ENCODE results near the gene SMCO2.
A peak's percentile ranks its signal among the peaks of the same experiment; 100 is the strongest.

SMCO2 gene

DNA sequence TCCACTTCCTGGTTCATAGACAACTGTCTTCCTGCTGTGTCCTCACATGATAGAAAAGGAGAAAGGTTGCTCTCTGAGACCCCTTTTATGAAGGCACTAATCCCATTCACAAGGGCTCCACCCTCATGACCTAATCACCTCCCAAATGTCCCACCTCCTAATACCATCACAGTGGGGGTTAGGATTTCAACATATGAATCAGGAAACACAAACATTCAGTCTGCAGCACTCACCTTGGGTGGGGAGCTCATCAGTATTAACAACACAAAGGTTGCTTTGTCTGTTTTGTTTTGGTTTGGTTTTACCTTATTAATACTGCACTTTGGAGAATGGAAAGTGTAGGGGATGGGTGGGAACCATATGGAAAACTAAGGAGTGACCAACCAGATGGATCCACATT lies 10.5 kb upstream of the SMCO2 start:
- FAIRE-seq (no peak), DNase-seq (ENCODE audit: insufficient read length, low spot score) (no peak)
- TF ChIP-seq POLR2A (IDR thresholded peaks at IDR 0.05; ENCODE audit: low read depth, low read length): no peak

- FAIRE-seq (no peak), DNase-seq (ENCODE audit: insufficient read length, low spot score) (no peak)
- TF ChIP-seq POLR2A (IDR thresholded peaks at IDR 0.05; ENCODE audit: low read depth, low read length): no peak
Measured at GRCh38 chr12:27436768-27437167, 9.8 kb upstream of the SMCO2 start.

DNA sequence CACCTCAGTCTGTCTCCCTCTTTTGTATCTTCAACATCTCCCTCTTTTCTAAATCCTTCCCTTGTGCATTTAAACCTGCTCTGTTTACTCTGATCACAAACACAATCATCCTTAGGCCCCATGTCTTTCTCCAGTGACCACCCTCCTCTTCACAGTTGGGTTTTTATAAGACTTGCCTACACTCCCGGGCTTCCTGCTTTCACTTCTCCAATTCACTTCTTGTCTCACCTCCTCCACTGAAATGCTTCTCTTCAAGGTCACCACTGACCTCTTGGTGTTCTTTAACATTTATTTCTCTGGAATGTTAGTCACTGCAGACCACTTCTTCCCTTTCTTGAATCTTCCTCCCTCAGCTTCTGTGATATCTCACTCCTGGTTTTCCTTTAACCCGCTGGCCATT lies 8.7 kb upstream of the SMCO2 start:
- no peak for TF ChIP-seq POLR2A (IDR thresholded peaks at IDR 0.05; ENCODE audit: low read depth, low read length)
- FAIRE-seq: no peak
- no peak for DNase-seq (ENCODE audit: insufficient read length, low spot score)

DNA sequence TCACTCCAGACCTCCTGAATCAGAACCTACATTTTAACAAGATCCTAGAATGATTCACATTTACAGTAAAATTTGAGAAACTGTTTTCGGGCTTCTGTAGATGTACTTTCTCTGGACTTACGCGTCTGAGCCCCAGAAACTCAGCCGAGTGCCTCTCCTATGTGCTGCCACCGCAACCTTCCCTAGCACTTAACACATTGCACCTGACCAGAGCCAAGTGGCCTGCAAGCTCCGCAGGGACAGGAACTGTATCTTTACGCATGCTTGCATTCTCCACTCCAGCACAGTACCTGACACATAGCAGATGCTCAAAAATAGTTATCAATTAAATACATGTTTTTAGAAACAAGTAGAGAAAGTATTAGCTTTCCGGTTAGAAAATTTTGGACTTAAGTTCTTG lies 1.2 kb downstream of the SMCO2 start:
- TF ChIP-seq POLR2A (IDR thresholded peaks at IDR 0.05; ENCODE audit: low read depth, low read length): no peak
- DNase-seq (ENCODE audit: insufficient read length, low spot score): no peak
- FAIRE-seq: no peak

- DNase-seq (ENCODE audit: insufficient read length, low spot score) (no peak), FAIRE-seq (no peak)
- no peak for TF ChIP-seq POLR2A (IDR thresholded peaks at IDR 0.05; ENCODE audit: low read depth, low read length)
Measured at GRCh38 chr12:27449026-27449425, 2.5 kb downstream of the SMCO2 start.

GRCh38 chr12:27449893-27450534 lies 3.5 kb downstream of the SMCO2 start:
- no peak for FAIRE-seq
- no peak for TF ChIP-seq POLR2A (IDR thresholded peaks at IDR 0.05; ENCODE audit: low read depth, low read length)
- no peak for DNase-seq (ENCODE audit: insufficient read length, low spot score)

- DNase-seq (ENCODE audit: insufficient read length, low spot score): no peak
- FAIRE-seq: no peak
- no peak for TF ChIP-seq POLR2A (IDR thresholded peaks at IDR 0.05; ENCODE audit: low read depth, low read length)
Measured at GRCh38 chr12:27451036-27451825, 4.7 kb downstream of the SMCO2 start.

DNA sequence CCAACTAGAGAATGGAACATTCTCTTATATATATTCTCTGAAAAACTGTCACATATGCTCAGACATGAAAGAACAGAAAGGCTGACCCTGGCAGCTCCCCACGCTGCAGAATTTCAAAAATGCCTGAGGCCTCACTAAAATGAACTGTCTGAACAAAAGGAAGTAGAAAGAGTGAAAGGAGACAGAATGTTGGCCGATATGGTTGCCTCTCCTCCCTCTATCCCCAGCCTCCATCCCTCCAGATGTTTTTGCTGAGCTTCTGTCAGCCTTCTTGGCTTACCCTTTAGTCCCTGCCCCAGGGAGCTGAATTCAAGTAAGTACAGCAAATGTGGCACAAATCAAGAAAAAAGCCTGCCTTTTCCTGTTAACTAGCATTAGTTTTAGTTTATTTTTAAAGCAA lies 6.9 kb downstream of the SMCO2 start:
- no peak for TF ChIP-seq POLR2A (IDR thresholded peaks at IDR 0.05; ENCODE audit: low read depth, low read length)
- no peak for DNase-seq (ENCODE audit: insufficient read length, low spot score)
- FAIRE-seq: no peak

- no peak for FAIRE-seq
- TF ChIP-seq POLR2A (IDR thresholded peaks at IDR 0.05; ENCODE audit: low read depth, low read length): no peak
- no peak for DNase-seq (ENCODE audit: insufficient read length, low spot score)
Measured at GRCh38 chr12:27455589-27455988, 9.1 kb downstream of the SMCO2 start.

DNA sequence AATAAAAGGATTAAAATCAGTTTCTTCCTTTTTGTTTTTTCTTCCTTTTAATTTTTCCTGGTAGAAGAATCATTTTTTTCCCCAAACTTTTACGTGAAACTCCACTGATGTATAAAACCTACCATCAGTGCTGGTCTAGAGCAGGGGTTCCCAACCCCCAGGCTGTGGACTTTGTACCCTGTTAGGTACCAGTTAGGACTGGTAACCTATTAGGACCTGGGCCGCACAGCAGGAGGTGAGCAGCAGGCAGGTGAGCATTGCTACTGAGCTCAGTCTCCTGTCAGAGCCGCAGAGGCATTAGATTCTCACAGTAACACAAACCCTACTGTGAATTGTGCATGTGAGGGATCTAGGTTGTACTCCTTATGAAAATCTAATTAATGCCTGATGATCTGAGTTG lies 10.1 kb downstream of the SMCO2 start:
- TF ChIP-seq POLR2A (IDR thresholded peaks at IDR 0.05; ENCODE audit: low read depth, low read length): no peak
- FAIRE-seq: no peak
- DNase-seq (ENCODE audit: insufficient read length, low spot score): no peak

GRCh38 chr12:27460471-27460978 lies 14.0 kb downstream of the SMCO2 start:
- DNase-seq (ENCODE audit: insufficient read length, low spot score): peak; percentile 10
- TF ChIP-seq POLR2A (IDR thresholded peaks at IDR 0.05; ENCODE audit: low read depth, low read length): no peak
- peak; percentile 52 for FAIRE-seq

GRCh38 chr12:27462151-27462694 lies 15.7 kb downstream of the SMCO2 start:
- DNase-seq (ENCODE audit: insufficient read length, low spot score): no peak
- no peak for FAIRE-seq
- TF ChIP-seq POLR2A (IDR thresholded peaks at IDR 0.05; ENCODE audit: low read depth, low read length): no peak

DNA sequence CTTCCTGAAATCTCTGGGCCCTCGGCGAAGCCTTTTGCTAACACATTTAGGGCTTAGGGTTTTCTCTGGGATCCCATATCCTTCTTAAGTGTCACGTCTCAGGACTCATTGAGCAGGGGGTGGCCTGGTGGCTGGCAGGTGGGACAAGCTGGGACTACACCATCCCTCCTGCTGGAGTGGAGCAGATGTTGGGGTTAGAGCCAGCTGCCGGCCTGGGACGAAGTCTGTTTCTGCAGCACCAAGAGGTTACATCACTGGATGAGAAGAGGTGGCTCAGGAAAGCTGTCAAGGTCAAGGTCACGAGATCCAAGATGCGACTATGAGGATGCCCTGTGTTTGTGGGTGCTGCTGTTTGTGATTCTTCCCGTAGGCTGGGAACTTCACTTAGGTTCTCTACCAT lies 16.3 kb downstream of the SMCO2 start:
- DNase-seq (ENCODE audit: insufficient read length, low spot score) (no peak), FAIRE-seq (no peak)
- no peak for TF ChIP-seq POLR2A (IDR thresholded peaks at IDR 0.05; ENCODE audit: low read depth, low read length)

DNA sequence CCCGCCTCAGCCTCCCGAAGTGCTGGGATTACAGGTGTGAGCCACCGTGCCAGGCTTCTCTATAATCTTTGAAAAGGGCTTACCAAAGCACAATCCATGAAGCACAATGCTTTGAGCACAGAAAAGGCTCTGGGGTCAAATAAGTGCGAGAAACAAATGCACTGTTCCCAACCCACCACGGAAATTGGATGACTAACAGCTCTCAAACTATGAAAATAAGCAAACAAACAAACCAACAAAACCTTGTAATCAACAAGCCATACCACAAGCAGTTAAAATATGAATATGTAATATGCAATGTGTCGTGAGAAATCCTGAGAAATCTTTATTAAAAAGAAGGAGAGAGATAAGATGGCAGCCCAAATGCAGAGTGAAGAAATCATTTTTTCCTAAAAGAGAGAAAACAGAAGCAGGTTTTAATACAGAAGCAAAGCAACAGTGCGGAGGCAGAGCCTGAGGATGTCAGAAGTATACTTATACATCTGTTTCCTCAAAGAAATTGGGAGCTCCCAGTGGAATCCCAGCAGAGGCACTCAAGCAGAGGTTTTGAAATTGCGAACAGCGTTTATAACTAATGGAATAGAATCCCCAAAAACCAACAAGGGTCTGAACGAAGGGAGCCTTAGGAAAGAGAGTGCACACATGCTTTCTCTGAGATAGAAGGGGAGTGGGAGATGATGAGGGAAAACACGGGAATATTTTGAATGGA lies 17.1 kb downstream of the SMCO2 start:
- DNase-seq (ENCODE audit: insufficient read length, low spot score) (no peak), FAIRE-seq (no peak)
- TF ChIP-seq POLR2A (IDR thresholded peaks at IDR 0.05; ENCODE audit: low read depth, low read length): no peak
